ENCODE data around the gene FASN.
"Not testable (repeated sequence)": the region's sequence is repeated elsewhere in the genome, so short reads cannot be mapped to it uniquely, and the experiment has no call there.

The FASN gene

GRCh38 chr17:82098169-82098938 lies at the start of gene FASN:
TSS of gene FASN (minus strand) at chr17:82098236. CDS start at chr17:82096445, 1,791 bp downstream.
- DNase-seq (ENCODE audit: low spot score) = peak; percentile 96

GRCh38 chr17:82146663-82147654 lies 48.9 kb upstream of the FASN start:
- no peak for DNase-seq (ENCODE audit: low spot score)

DNA sequence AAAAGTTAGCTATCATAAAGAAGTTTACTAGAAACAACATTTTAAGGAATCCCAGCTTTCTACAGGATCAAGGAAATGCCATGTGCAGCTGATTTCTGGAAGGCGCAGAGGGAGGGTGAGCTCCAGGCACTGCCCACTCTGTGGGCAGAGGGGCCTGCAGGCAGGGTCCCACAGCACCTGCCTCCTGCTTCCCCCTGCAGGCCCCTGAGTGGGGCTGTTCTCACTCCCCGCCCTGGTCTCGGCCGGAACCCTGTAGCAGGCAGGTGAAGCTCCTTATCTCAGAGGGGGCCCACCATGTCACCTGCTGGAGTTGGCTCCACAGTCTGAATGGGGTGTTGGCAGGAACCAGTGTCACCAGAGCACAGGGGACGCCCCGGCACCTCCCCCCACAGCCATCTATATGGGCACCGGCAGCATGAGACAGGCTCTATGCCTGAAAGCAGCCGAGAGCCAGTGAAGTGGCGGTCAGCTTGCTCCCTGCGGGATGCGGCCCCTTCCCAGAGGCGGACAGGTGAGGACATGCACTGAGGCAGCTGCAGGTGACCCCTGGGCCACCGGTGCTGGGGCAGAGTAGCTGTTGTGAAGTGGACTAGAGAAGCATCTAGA lies 47.6 kb upstream of the FASN start:
- no peak for DNase-seq (ENCODE audit: low spot score)

DNA sequence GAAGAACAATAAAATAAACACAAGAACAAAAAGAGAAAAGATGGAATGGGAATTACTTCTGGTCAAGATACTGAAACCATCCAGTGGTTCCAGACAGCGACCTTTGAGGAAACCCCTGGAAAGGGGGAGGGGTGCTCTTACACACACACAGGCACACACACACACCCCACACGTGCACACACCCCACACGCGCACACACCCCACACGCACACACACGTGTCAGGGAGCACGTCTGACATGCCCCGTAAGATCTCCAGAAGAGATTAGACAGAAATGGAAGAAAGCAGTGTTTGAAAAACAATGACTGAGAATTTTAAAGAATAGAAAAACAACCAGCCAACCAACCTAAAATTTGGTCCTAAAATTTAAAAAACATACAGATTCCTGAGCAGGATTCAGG lies 45.3 kb upstream of the FASN start:
- no peak for DNase-seq (ENCODE audit: low spot score)

DNA sequence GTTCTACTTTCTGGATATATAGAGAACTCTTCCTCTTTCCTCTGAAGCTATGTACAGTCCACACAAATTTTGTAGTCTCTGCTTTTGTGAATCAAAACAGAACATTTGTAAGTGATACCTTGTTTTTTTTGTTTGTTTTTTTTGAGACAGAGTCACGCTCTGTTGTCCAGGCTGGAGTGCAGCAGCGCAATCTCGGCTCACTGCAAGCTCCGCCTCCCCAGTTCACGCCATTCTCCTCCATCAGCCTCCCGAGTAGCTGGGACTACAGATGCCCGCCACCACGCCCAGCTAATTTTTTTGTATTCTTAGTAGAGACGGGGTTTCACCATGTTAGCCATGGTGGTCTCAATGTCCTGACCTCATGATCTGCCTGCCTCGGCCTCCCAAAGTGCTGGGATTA lies 41.9 kb upstream of the FASN start:
- not testable (repeated sequence) for DNase-seq (ENCODE audit: low spot score)

DNA sequence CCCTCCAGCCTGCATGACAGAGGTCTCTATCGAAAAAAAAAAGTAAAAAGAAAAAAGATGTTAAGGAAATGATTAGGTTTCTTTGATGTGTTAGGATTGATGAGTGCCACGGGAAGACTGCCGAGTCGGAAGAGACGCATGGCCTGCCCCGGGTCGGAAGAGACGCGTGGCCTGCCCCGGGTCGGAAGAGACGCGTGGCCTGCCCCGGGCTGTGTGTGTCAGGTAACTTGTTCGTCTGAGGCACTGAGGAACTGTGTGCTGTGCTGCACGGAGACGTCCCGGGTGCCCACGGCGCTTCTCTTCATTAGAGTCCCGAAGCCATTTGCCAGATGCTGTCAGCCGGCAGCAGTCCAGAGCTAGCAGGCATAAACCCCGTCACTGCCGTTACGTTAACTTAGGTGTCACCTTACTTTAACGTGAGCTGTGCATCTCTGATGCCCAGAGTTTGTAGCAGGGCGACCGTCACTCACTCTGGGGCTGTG lies 40.5 kb upstream of the FASN start:
- DNase-seq (ENCODE audit: low spot score) = no peak

GRCh38 chr17:82134101-82134500 lies 36.1 kb upstream of the FASN start:
- DNase-seq (ENCODE audit: low spot score) = no peak

- DNase-seq (ENCODE audit: low spot score) = not testable (repeated sequence)
These were observed 35.3 kb upstream of the FASN start for GRCh38 chr17:82133166-82133953.

DNA sequence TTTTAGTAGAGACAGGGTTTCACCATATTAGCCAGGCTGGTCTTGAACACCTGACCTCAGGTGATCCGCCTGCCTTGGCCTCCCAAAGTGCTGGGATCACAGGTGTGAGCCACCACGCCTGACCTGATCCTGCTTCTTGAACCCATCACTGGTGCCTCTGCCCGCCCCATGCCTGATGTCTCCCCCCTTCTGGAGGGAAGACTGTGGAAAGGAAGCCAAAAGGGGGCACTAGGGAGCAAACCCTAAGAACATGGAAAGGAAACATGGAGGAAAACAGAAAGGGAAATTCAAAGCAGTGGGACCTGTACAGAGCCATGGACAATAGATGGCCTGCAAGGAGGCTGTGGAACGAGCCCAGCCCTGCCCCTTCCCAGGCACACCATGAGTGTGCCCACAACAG lies 31.1 kb upstream of the FASN start:
- DNase-seq (ENCODE audit: low spot score) = no peak

DNA sequence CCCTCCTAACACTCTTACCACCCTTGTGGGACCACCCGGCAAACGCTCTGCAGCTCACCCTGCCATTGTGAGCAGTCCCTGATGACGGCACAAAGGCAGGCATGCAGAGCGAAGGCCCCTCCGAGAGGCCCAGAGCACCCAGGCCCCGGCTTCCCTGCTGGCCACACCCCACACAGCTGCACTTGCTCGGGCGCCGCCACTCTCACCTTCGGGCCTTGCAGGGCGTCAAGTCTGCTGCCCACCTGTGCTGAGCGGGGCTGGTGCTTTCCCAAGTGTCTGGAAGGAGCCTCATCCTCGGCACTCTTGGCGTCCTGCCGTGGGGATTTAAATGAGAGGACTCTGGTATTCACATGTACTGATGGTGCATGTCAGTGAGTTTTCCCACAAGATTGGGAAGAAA lies 30.3 kb upstream of the FASN start:
- DNase-seq (ENCODE audit: low spot score) = no peak

GRCh38 chr17:82127704-82128103 lies 29.7 kb upstream of the FASN start:
- no peak for DNase-seq (ENCODE audit: low spot score)

DNA sequence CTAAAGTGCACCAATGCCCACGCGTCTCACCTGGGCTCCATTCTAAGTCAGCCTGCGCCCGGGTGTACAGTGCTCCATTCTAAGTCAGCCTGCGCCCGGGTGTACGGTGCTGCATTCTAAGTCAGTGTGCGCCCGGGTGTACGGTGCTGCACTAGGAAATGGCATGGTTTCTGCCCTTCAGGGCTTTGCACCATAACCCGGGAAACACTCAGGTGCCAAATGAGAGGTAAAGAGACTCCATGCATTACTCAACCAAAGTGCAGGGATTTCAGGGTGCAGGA lies 29.2 kb upstream of the FASN start:
- DNase-seq (ENCODE audit: low spot score) = no peak

DNA sequence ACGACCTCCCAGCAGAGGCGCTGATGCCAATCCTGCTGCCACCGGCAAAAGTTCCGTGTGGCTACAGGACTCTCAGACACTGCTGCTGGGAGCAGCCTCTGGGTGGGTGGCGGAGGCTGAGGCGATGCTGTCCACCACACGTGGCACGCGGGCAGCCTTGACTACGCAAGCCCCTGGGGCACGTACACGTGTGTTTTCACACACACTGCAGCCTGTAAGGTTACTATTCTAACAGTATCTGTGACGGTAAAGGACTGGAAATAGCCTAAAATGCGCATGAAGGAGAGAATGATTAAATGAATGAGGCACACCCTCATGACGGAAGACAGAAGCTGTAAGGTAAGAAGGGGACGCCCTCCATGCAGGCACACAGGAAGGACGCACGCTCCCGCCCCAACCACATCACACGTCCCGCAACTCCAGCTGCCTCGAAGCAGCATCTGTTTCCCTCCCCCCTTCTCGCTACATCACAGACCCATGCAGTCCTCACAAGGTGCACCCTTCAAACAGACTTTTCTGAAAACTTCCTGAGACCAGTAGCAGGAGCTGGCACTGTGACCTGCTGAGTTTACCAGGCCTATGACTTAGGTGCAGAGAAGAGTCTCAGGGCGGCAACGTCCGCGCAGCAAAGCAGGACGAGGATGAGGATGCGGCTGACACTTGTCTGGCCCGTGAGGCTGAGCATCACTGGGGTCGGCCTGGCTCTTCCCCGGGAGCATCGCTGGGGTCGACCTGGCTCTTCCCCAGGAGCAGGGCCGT lies 28.7 kb upstream of the FASN start:
- DNase-seq (ENCODE audit: low spot score) = no peak

GRCh38 chr17:82124101-82124500 lies 26.1 kb upstream of the FASN start:
- DNase-seq (ENCODE audit: low spot score) = no peak

DNA sequence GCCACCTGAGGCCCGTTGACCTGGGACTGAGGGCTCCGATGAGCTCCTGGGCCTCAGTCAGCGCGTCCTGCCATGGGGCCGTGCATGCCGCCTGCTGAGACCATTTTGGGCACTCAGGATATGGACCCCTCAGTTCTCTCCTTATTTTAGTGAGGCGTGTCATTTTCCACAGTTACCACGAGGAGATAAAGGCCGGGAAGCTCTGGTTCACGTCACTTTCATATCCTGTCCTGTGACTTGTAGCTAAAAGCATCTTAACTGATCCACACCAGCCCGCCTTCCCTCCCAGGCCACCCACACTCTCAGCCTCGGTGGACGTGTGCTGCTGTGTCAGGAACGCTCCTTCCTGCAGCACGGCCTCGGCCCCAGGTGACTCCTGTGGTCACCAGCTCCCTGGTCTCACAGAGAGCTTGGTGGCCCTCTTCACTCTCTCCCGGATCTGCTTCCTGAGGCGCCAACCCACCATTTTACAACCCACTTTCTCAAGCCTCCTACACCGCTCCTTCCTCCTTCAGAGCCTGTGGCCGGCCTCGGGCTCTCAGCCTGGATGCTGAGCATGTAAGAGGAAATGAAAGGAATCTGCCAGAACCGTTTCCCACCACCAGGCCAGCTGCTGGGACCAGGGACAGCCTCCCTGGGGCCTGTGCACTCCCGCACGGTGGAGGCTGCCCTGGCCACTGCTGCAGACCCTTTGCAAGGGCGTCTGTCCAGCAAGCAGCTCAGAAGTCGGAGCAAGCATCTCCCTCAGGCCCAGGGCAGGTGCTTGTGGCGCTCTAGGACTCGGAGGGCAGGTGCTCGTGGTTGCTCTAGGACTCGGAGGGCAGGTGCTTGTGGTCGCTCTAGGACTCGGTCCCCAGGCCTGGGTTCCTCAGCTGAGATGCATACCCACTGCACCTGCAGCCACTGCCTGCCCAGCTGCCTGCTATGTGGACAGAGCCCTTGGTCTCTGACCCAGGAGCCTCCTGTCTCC lies 23.9 kb upstream of the FASN start:
- DNase-seq (ENCODE audit: low spot score) = no peak

DNA sequence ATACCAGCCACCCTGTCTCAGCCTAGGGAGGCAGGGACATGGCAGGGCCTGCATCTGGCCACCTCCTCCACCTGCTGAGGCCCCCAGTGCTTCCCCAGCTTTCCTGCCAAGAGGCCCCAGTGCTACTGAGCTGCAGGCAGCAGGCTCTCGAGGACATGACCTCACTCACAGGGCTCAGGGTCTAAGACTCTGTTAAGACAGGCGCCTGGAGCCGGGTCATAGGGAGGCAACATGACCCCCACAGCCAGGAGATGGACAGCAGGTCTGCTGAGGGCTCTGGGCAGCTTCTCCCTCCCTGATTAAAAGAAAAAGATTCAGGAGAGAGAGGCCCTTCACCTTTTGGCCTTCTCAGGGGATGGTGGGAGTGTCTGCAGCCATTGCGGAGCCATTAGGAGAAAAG lies 23.2 kb upstream of the FASN start:
- no peak for DNase-seq (ENCODE audit: low spot score)

- no peak for DNase-seq (ENCODE audit: low spot score)
These were observed 22.1 kb upstream of the FASN start for GRCh38 chr17:82120148-82120547.

DNA sequence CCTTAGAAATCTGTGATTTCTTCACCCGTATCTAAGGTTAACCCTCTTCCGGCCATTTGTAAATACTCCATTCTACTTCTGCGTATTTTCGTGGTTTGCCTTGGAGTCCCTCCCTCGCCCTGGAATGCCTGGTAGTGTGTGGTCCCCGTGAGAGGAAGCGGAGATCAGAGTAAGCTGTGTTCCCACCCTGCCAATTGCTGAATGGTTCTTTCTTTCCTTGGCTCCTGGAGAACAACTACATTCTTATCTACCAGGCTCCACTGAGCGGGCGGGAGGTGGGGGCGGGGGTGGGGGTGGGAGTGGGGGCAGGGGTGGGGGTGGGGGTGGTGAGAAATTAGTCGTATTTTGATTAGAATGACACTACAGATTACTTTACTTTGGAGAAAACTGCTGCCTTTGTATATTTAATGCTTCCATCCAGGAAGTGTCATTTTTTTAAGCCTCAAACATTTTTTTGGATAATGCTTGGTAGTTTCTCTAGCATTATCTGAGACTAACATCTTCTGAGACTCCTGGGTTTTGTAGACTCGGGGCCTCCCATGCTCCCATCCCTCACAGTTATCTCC lies 20.9 kb upstream of the FASN start:
- DNase-seq (ENCODE audit: low spot score) = no peak

DNA sequence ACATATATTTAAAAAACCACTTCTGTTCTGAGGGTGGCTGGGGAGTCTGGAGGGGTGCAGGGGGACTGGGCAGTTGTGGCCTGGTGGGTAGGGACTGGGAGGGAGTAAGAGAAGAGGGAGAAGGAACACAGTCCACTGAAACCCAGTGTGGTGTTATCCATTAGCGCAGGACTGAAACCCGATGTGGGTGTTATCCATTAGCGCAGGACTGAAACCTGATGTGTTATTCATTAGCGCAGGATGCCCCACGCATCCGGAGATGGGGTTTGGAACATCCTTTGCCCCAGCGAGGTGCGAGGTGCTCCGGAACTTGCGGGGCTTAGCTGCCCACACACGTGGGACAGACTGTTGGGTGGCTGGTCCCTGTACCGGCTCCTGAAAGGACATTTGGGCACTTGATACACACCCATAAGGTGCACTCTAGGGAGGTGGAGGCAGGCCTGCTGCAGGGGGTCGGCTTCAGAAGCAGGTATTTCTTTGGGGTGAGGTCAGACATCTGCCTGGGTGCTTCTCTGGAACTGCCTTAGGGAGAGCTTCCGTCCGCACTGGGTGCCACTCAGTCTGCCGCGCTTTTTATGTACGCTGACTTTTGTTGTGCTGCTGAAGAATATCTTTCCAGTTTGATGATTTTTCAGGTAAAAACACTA lies 20.3 kb upstream of the FASN start:
- DNase-seq (ENCODE audit: low spot score) = no peak
